Small intestine (tissue), 7 donors: ENCODE results near the gene KRT23. TPM values are rescaled to one million over a fixed set of nuclear protein-coding genes. Genes with fewer than 3 reads are reported as not detected.
"Not testable (repeated sequence)": the region's sequence is repeated elsewhere in the genome, so short reads cannot be mapped to it uniquely, and the experiment has no call there.

Experiments used
- DNase-seq, 2 donors: peaks; one replicate each; pipeline versions ENCODE4 v3.0.0 to v3.0.0-alpha.2; 2013
- FAIRE-seq: peaks from 2 replicates; lab custom pipeline; 2012; peaks lifted over from hg19 to GRCh38; lab: Jason Lieb, UNC
- H3K27ac ChIP-seq, 3 donors: one replicate each; pipeline ENCODE4 v1.5.1; 2013; ENCODE audit warnings: low read length in 2 of 3, mild to moderate bottlenecking in 2 of 3, control low read depth in 1 of 3, inconsistent platforms in 1 of 3, low read depth in 1 of 3, moderate library complexity in 1 of 3
- H3K27me3 ChIP-seq, 3 donors: one replicate each; pipeline ENCODE4 v1.6.1; 2013; ENCODE audit warnings: low read length in 3 of 3, inconsistent platforms in 1 of 3; ENCODE audit not compliant: control insufficient read depth in 3 of 3, insufficient read depth in 3 of 3
- H3K36me3 ChIP-seq, 3 donors: one replicate each; pipeline ENCODE4 v1.6.1; 2013; ENCODE audit warnings: low read length in 3 of 3, inconsistent platforms in 1 of 3, low read depth in 1 of 3, mild to moderate bottlenecking in 1 of 3, moderate library complexity in 1 of 3; ENCODE audit not compliant: control insufficient read depth in 3 of 3, insufficient read depth in 2 of 3
- H3K4me1 ChIP-seq, 3 donors: one replicate each; pipeline ENCODE4 v1.6.1; 2013; ENCODE audit warnings: low read length in 2 of 3, inconsistent platforms in 1 of 3, low read depth in 1 of 3, mild to moderate bottlenecking in 1 of 3, moderate library complexity in 1 of 3; ENCODE audit not compliant: control insufficient read depth in 3 of 3, insufficient read depth in 2 of 3
- H3K4me3 ChIP-seq, 3 donors: one replicate each; pipeline ENCODE4 v1.5.1; 2013; ENCODE audit warnings: low read length in 3 of 3, control low read depth in 1 of 3, inconsistent platforms in 1 of 3, low read depth in 1 of 3, mild to moderate bottlenecking in 1 of 3, moderate library complexity in 1 of 3
- H3K9me3 ChIP-seq, 2 donors: one replicate each; pipeline ENCODE4 v1.6.1; 2013; ENCODE audit warnings: low read depth in 1 of 2, low read length in 1 of 2; ENCODE audit not compliant: control insufficient read depth in 2 of 2, insufficient read depth in 1 of 2
- WGBS, 3 donors: extraction: QIAGEN DNeasy Blood & Tissue Kit; methylation state at CpG; one replicate each; pipeline ENCODE4 v1.1.7; 2013; 5-methylcytosine and 5-hydroxymethylcytosine counted together
- polyA plus RNA-seq, 4 donors: library from polyadenylated mRNA; stranded (reverse) in 3 of 4; unstranded in 1 of 4; fragments of 200-250 nt in 3 of 4; fragments of 120-200 nt in 1 of 4; gene quantifications; one replicate each; pipeline versions ENCODE4 v1.2.1 to v1.2.3, GENCODE V29; 2013
- donor health status: healthy with polysubstance abuse.
- donor health status: control.
- donor health status: control.
- donor health status: Bipolar disorder and iron deficiency.
- donor health status: healthy.

The KRT23 gene
- polyA plus RNA-seq, 4 donors, result 0.66 to 0.82 TPM; not detected in 2

- Histone ChIP-seq H3K27ac (no peak overlapping the region), H3K4me1 (peaks cover 0 to 2% (median 0%) of the 10 kb centered on the region in 3 donors), H3K27me3 (no peaks in the 10 kb centered on the region), H3K4me3 (no peak overlapping the region), H3K9me3 (no peaks in the 10 kb centered on the region), H3K36me3 (no peaks in the 10 kb centered on the region)
- DNase-seq (no peak), FAIRE-seq (no peak)
- 74 to 85% (median 78%) methylated on average over 3 of the region's 3 CpGs for WGBS, 3 donors
Measured at GRCh38 chr17:40931311-40931710, 6.1 kb downstream of the KRT23 start.

- no peak overlapping the region for H3K27ac ChIP-seq
- WGBS, 3 donors, result 81 to 95% (median 82%) methylated on average over 8 of the region's 8 CpGs
- H3K4me3 ChIP-seq, result no peak overlapping the region
- no peak for DNase-seq
- no peaks in the 10 kb centered on the region for H3K36me3 ChIP-seq
- H3K4me1 ChIP-seq, result no peaks in the 10 kb centered on the region
- H3K27me3 ChIP-seq, result peaks cover 0 to 4% (median 1%) of the 10 kb centered on the region in 3 donors
- FAIRE-seq, result no peak
- H3K9me3 ChIP-seq, result no peaks in the 10 kb centered on the region
Measured at GRCh38 chr17:40926341-40926740, 11.1 kb downstream of the KRT23 start.

GRCh38 chr17:40922239-40922638, 15.2 kb downstream of the KRT23 start:
- FAIRE-seq, result no peak
- peak in 1 of 2 donors; percentile 68 for DNase-seq
- no peak overlapping the region for H3K4me3 ChIP-seq
- WGBS, 3 donors, result 56 to 62% (median 60%) methylated on average over 2 of the region's 2 CpGs
- H3K4me1 ChIP-seq, result no peaks in the 10 kb centered on the region
- no peaks in the 10 kb centered on the region for H3K36me3 ChIP-seq
- no peaks in the 10 kb centered on the region for H3K9me3 ChIP-seq
- H3K27ac ChIP-seq, result no peak overlapping the region
- peaks cover 0 to 4% (median 1%) of the 10 kb centered on the region in 3 donors for H3K27me3 ChIP-seq

- peaks cover 0 to 4% (median 1%) of the 10 kb centered on the region in 3 donors for H3K27me3 ChIP-seq
- H3K36me3 ChIP-seq, result no peaks in the 10 kb centered on the region
- FAIRE-seq, result no peak
- DNase-seq, result no peak
- WGBS, 3 donors, result 83 to 91% (median 90%) methylated on average over 2 of the region's 2 CpGs
- H3K4me1 ChIP-seq, result no peaks in the 10 kb centered on the region
- no peak overlapping the region for H3K4me3 ChIP-seq
- no peaks in the 10 kb centered on the region for H3K9me3 ChIP-seq
- H3K27ac ChIP-seq, result no peak overlapping the region
Measured at GRCh38 chr17:40921026-40921425, 16.4 kb downstream of the KRT23 start.

GRCh38 chr17:40917116-40917515, 20.3 kb downstream of the KRT23 start:
- H3K4me1 ChIP-seq, DNase-seq, FAIRE-seq, H3K4me3 ChIP-seq, H3K27me3 ChIP-seq, H3K9me3 ChIP-seq, H3K27ac ChIP-seq, H3K36me3 ChIP-seq: not testable (repeated sequence)
- WGBS, 3 donors, result 93 to 100% (median 94%) methylated on average over 2 of the region's 2 CpGs

- no peaks in the 10 kb centered on the region for H3K4me1 ChIP-seq
- no peaks in the 10 kb centered on the region for H3K27me3 ChIP-seq
- no peak overlapping the region for H3K4me3 ChIP-seq
- FAIRE-seq, result no peak
- H3K36me3 ChIP-seq, result no peaks in the 10 kb centered on the region
- H3K9me3 ChIP-seq, result no peaks in the 10 kb centered on the region
- 38 to 60% (median 54%) methylated on average over 1 of the region's 1 CpG for WGBS, 3 donors
- no peak for DNase-seq
- H3K27ac ChIP-seq, result no peak overlapping the region
Measured at GRCh38 chr17:40916366-40916765, 21.1 kb downstream of the KRT23 start.

- no peak for FAIRE-seq
- no peaks in the 10 kb centered on the region for H3K9me3 ChIP-seq
Measured at GRCh38 chr17:40915721-40916256, 21.7 kb downstream of the KRT23 start.

GRCh38 chr17:40915199-40915661, 22.2 kb downstream of the KRT23 start:
- Histone ChIP-seq H3K27ac (no peak overlapping the region), H3K36me3 (no peaks in the 10 kb centered on the region), H3K27me3 (no peaks in the 10 kb centered on the region), H3K9me3 (no peaks in the 10 kb centered on the region), H3K4me3 (no peak overlapping the region), H3K4me1 (no peaks in the 10 kb centered on the region)
- WGBS, 3 donors, result 58 to 61% (median 59%) methylated on average over 3 of the region's 3 CpGs
- DNase-seq (no peak), FAIRE-seq (no peak)

More at GRCh38 chr17:40915721-40916256, 21.7 kb downstream of the KRT23 start:
- WGBS, 3 donors, result 55 to 62% (median 56%) methylated on average over 2 of the region's 2 CpGs
- no peaks in the 10 kb centered on the region for H3K27me3 ChIP-seq
- H3K4me3 ChIP-seq, result no peak overlapping the region
- DNase-seq, result no peak
- no peaks in the 10 kb centered on the region for H3K4me1 ChIP-seq
- no peak overlapping the region for H3K27ac ChIP-seq
- no peaks in the 10 kb centered on the region for H3K36me3 ChIP-seq
